Thymus (tissue), 11 donors: ENCODE measurements around the gene PITPNC1. TPM values are rescaled to one million over a fixed set of nuclear protein-coding genes. Genes with fewer than 3 reads are reported as not detected.

Source experiments
- DNase-seq, 9 donors: peaks; one replicate each; pipeline ENCODE4 v3.0.0-alpha.2; 2013; ENCODE audit warnings: low spot score in 9 of 9, low read depth in 6 of 9, missing footprints in 1 of 9
- H3K27ac ChIP-seq, 2 donors: one replicate each; pipeline ENCODE4 v1.5.1; 2013; ENCODE audit warnings: control low read depth in 1 of 2, low read depth in 1 of 2, low read length in 1 of 2, mild to moderate bottlenecking in 1 of 2, moderate library complexity in 1 of 2
- H3K27me3 ChIP-seq, 2 donors: one replicate each; pipeline ENCODE4 v1.5.1; 2013; ENCODE audit warnings: low read length in 1 of 2; ENCODE audit not compliant: control insufficient read depth in 2 of 2, insufficient read depth in 1 of 2
- H3K36me3 ChIP-seq, 2 donors: one replicate each; pipeline ENCODE4 v1.5.1; 2013; ENCODE audit warnings: low read length in 1 of 2, mild to moderate bottlenecking in 1 of 2, moderate library complexity in 1 of 2; ENCODE audit not compliant: control insufficient read depth in 2 of 2, insufficient read depth in 2 of 2
- H3K4me1 ChIP-seq, 2 donors: one replicate each; pipeline ENCODE4 v1.5.1; 2013; ENCODE audit warnings: low read length in 2 of 2; ENCODE audit not compliant: control insufficient read depth in 2 of 2, insufficient read depth in 2 of 2
- H3K4me3 ChIP-seq, 2 donors: one replicate each; pipeline ENCODE4 v1.5.1; 2013; ENCODE audit warnings: low read length in 2 of 2, control low read depth in 1 of 2, mild to moderate bottlenecking in 1 of 2
- H3K9me3 ChIP-seq, 2 donors: one replicate each; pipeline ENCODE4 v1.5.1; 2013; ENCODE audit warnings: low read length in 1 of 2, mild to moderate bottlenecking in 1 of 2; ENCODE audit not compliant: control insufficient read depth in 2 of 2, insufficient read depth in 1 of 2
- WGBS: extraction: QIAGEN DNeasy Blood & Tissue Kit; methylation state at CpG from one replicate; pipeline ENCODE4 v1.1.7; 2013; 5-methylcytosine and 5-hydroxymethylcytosine counted together
- polyA plus RNA-seq: library from polyadenylated mRNA; stranded (reverse); fragments of 200-250 nt; gene quantifications from one replicate; pipeline ENCODE4 v1.2.3, GENCODE V29; 2013
- total RNA-seq: library from RNA; stranded (reverse); fragments of 120-200 nt; gene quantifications from one replicate; pipeline ENCODE4 v1.2.4, GENCODE V29; 2013
- donor health status: healthy.

The PITPNC1 gene
- total and polyA plus RNA-seq, 2 donors: 26.0 to 27.0 TPM

- Histone ChIP-seq H3K4me3 (no peak overlapping the region), H3K27me3 (no peaks in the 10 kb centered on the region), H3K4me1 (peaks cover 0 to 5% of the 10 kb centered on the region in 2 donors), H3K9me3 (peaks cover 0 to 6% of the 10 kb centered on the region in 2 donors), H3K27ac (no peak overlapping the region), H3K36me3 (peaks cover 0 to 4% of the 10 kb centered on the region in 2 donors)
- WGBS: 91% methylated on average over 22 of the region's 22 CpGs
- no peak for DNase-seq
Measured at GRCh38 chr17:67528751-67529436, 151.8 kb downstream of the PITPNC1 start.

GRCh38 chr17:67531291-67531690, 154.2 kb downstream of the PITPNC1 start:
- 91% methylated on average over 12 of the region's 12 CpGs for WGBS
- H3K9me3 ChIP-seq: peaks cover 0 to 4% of the 10 kb centered on the region in 2 donors
- no peaks in the 10 kb centered on the region for H3K27me3 ChIP-seq
- peaks cover 0 to 3% of the 10 kb centered on the region in 2 donors for H3K4me1 ChIP-seq
- DNase-seq: peak in 1 of 9 donors; percentile 18
- no peak overlapping the region for H3K27ac ChIP-seq
- H3K36me3 ChIP-seq: peaks cover 0 to 9% of the 10 kb centered on the region in 2 donors
- H3K4me3 ChIP-seq: no peak overlapping the region

- DNase-seq: no peak
- WGBS: 93% methylated on average over 10 of the region's 10 CpGs
- Histone ChIP-seq H3K4me3 (no peak overlapping the region), H3K27me3 (no peaks in the 10 kb centered on the region), H3K9me3 (peaks cover 0 to 4% of the 10 kb centered on the region in 2 donors), H3K4me1 (peaks cover 0 to 3% of the 10 kb centered on the region in 2 donors), H3K36me3 (peaks cover 0 to 9% of the 10 kb centered on the region in 2 donors), H3K27ac (no peak overlapping the region)
Measured at GRCh38 chr17:67532326-67532871, 155.3 kb downstream of the PITPNC1 start.

DNA sequence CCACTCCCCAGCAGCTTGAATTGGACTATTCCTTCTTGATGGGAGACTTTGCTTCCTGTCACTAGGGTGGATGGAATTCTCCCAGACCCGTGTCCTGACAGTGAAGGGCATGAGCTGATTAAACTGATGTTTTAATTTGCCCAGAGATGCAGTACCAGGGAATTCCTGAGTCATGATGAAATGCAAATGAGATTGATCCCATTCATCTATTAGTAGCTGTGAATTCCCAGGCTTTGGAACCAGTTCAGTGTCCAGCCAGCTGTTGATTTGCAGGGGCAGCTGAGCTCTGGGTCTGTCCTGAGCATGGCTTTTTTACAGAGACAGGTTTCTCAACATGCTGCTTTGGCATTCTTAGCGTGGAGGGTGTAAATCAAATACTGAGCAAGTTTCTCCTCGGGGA, 157.9 kb downstream of the PITPNC1 start:
- no peak for DNase-seq
- peaks cover 0 to 9% of the 10 kb centered on the region in 2 donors for H3K36me3 ChIP-seq
- H3K27me3 ChIP-seq: no peaks in the 10 kb centered on the region
- H3K27ac ChIP-seq: no peak overlapping the region
- WGBS: 98% methylated on average over 3 of the region's 3 CpGs
- peaks cover 0 to 3% of the 10 kb centered on the region in 2 donors for H3K4me1 ChIP-seq
- H3K9me3 ChIP-seq: peaks cover 0 to 4% of the 10 kb centered on the region in 2 donors
- H3K4me3 ChIP-seq: no peak overlapping the region

- peaks cover 0 to 2% of the 10 kb centered on the region in 2 donors for H3K36me3 ChIP-seq
- H3K4me1 ChIP-seq: no peaks in the 10 kb centered on the region
- no peaks in the 10 kb centered on the region for H3K27me3 ChIP-seq
- no peak overlapping the region for H3K27ac ChIP-seq
- no peak overlapping the region for H3K4me3 ChIP-seq
- DNase-seq: no peak
- no peaks in the 10 kb centered on the region for H3K9me3 ChIP-seq
- 90% methylated on average over 11 of the region's 11 CpGs for WGBS
Measured at GRCh38 chr17:67542219-67543114, 165.4 kb downstream of the PITPNC1 start.

DNA sequence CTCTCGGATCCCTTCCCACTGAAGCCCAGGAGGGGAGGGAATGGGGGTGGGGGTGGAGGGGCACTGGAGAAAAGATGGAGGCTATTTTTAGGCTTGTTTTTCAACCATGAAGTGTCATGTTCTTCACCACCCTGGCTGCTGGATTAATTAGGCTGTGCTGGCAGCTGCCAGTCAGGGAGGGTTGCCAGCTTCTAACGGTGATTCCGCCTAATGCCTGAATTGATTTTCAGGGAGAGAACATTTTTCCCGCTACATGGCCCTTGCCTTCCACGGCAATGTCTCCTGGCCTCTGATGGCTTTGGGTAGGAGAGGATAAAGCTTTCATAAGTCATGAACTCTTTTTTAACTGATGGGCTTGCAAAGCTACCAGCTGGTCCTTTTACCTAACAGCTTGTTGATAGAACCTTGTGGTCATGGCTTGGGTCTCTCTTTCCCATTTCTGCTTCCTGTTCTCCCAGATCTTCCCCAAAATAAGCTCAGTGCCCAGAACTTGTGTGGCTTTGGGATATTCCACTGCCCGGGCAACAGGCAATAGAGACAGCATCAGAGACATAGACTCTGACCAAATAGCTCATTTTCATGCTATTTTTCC, 167.4 kb downstream of the PITPNC1 start:
- H3K9me3 ChIP-seq: no peaks in the 10 kb centered on the region
- 92% methylated on average over 6 of the region's 6 CpGs for WGBS
- no peaks in the 10 kb centered on the region for H3K4me1 ChIP-seq
- no peaks in the 10 kb centered on the region for H3K27me3 ChIP-seq
- H3K36me3 ChIP-seq: peaks cover 0 to 2% of the 10 kb centered on the region in 2 donors
- DNase-seq: no peak
- H3K27ac ChIP-seq: no peak overlapping the region
- no peak overlapping the region for H3K4me3 ChIP-seq

GRCh38 chr17:67546578-67547527, 169.8 kb downstream of the PITPNC1 start:
- no peak overlapping the region for H3K4me3 ChIP-seq
- H3K4me1 ChIP-seq: peaks cover 0 to 3% of the 10 kb centered on the region in 2 donors
- H3K36me3 ChIP-seq: peaks cover 0 to 2% of the 10 kb centered on the region in 2 donors
- DNase-seq: no peak
- no peaks in the 10 kb centered on the region for H3K9me3 ChIP-seq
- WGBS: 96% methylated on average over 11 of the region's 11 CpGs
- no peaks in the 10 kb centered on the region for H3K27me3 ChIP-seq
- no peak overlapping the region for H3K27ac ChIP-seq

- H3K4me3 ChIP-seq: no peak overlapping the region
- no peaks in the 10 kb centered on the region for H3K27me3 ChIP-seq
- no peaks in the 10 kb centered on the region for H3K9me3 ChIP-seq
- H3K36me3 ChIP-seq: peaks cover 0 to 2% of the 10 kb centered on the region in 2 donors
- no peak for DNase-seq
- 97% methylated on average over 3 of the region's 3 CpGs for WGBS
- no peak overlapping the region for H3K27ac ChIP-seq
- peaks cover 0 to 3% of the 10 kb centered on the region in 2 donors for H3K4me1 ChIP-seq
Measured at GRCh38 chr17:67548693-67549092, 171.6 kb downstream of the PITPNC1 start.
